AG09319 (cell line): Measurements from ENCODE around the gene EFCAB12.
"Not testable (repeated sequence)": the region's sequence is repeated elsewhere in the genome, so short reads cannot be mapped to it uniquely, and the experiment has no call there.

Experiments used
- DNase-seq: peaks from one replicate; pipeline ENCODE4 v3.0.0-alpha.2; 2010; ENCODE audit warnings: low read depth; ENCODE audit errors: extremely low read depth
- CTCF ChIP-seq: IDR thresholded peaks from 2 replicates; pipeline ENCODE4 v1.5.1; 2011; ENCODE audit warnings: low read depth, mild to moderate bottlenecking, inconsistent platforms, low read length, moderate library complexity

The EFCAB12 gene

GRCh38 chr3:129413687-129414506, 14.5 kb downstream of the EFCAB12 start:
- DNase-seq, result peak; percentile 19
- TF ChIP-seq CTCF, result no peak

- DNase-seq, result not testable (repeated sequence)
Measured at GRCh38 chr3:129413238-129413637, 15.2 kb downstream of the EFCAB12 start.

- DNase-seq, result no peak
Measured at GRCh38 chr3:129412542-129413198, 15.8 kb downstream of the EFCAB12 start.

GRCh38 chr3:129410971-129411370, 17.5 kb downstream of the EFCAB12 start:
- TF ChIP-seq CTCF, result no peak
- no peak for DNase-seq

More at GRCh38 chr3:129412542-129413198, 15.8 kb downstream of the EFCAB12 start:
- no peak for TF ChIP-seq CTCF

DNA sequence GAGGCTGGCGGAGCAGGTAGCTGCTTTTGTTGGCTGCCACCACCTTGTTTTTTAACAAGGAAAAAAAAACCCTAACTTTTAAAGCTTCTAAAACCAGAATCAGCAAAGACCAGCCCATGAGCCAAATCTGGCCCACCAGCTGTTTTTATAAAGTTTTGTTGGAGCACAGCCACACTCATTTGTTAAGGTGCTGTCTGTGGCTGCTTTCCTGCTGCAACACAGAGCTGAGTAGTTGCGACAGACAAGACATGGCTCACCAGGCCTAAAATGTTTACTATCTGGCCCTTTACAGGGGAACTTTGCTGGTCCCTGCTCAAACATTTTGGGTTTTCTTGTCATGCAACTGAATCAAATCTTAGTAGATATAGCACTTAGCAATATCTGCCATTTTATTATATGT, 18.9 kb downstream of the EFCAB12 start:
- TF ChIP-seq CTCF, result no peak
- no peak for DNase-seq

DNA sequence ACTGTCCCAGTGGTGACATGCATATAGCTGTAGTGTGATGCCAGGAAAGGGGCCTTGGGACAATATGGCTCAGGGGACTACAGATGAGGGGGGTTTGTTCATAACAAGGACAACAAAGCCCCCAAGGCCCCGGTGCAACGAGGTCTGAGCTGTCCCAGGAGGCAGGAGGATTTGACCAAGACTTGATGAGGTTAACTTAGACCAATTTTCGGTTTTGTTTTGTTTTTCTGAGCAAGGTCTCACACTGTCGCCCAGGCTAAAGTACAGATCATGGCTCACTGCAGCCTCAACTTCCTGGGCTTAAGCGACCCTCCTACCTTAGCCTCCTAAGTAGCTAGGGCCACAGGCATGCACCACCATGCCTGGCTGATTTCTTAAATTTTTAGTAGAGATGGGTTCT, 23.8 kb downstream of the EFCAB12 start:
- no peak for TF ChIP-seq CTCF
- DNase-seq, result no peak

GRCh38 chr3:129404130-129404529, 24.3 kb downstream of the EFCAB12 start:
- no peak for TF ChIP-seq CTCF
- no peak for DNase-seq
